ENCODE results near the gene MSRB1.

GRCh38 chr16:1982013-1982433 is 39.0 kb upstream of the MSRB1 start:
- TF ChIP-seq CTCF (IDR thresholded peaks at IDR 0.05) (no peak), EP300 (IDR thresholded peaks at IDR 0.05; ENCODE audit: low read depth) (no peak)
